WTC11 (cell line): ENCODE measurements around the gene NXPE3. TPM values are rescaled to one million over a fixed set of nuclear protein-coding genes. Genes with fewer than 3 reads are reported as not detected.
A peak's percentile ranks its signal among the peaks of the same experiment; 100 is the strongest.

Experiments used
- ATAC-seq: fragments of 200-7000 bp; cut with Tn5 transposase; 2 replicates; pipeline ENCODE4 v1.10.0; 2021; ENCODE audit warnings: mild to moderate bottlenecking, moderate library complexity
- CTCF ChIA-PET: fragments of 300-600 bp; sonication (Branson Sonifier 250); formaldehyde crosslinking; loops from one replicate; lab custom pipeline; 2021; ENCODE audit warnings: antibody characterized with exemption; lab: Charles Lee
- POLR2A ChIA-PET: fragments of 350-600 bp; sonication (Branson Sonifier 250); formaldehyde crosslinking; loops from one replicate; lab custom pipeline; 2021; ENCODE audit warnings: antibody characterized with exemption; lab: Charles Lee
- DNase-seq: peaks from one replicate; pipeline ENCODE4 v3.0.0; 2021; ENCODE audit warnings: low spot score
- H3K27ac Mint-ChIP-seq: 2 replicates; pipeline ENCODE4 v1.8.0; 2021; ENCODE audit warnings: mixed read lengths
- H3K27me3 Mint-ChIP-seq: 2 replicates; pipeline ENCODE4 v1.8.0; 2021; ENCODE audit warnings: low read depth, mild to moderate bottlenecking, moderate library complexity, mixed read lengths
- H3K36me3 Mint-ChIP-seq: 2 replicates; pipeline ENCODE4 v1.8.0; 2021; ENCODE audit warnings: mixed read lengths
- H3K4me1 Mint-ChIP-seq: 2 replicates; pipeline ENCODE4 v1.8.0; 2022; ENCODE audit warnings: mixed read lengths
- H3K4me3 Mint-ChIP-seq: 2 replicates; pipeline ENCODE4 v1.8.0; 2021; ENCODE audit warnings: mild to moderate bottlenecking, moderate library complexity, mixed read lengths
- H3K9me3 Mint-ChIP-seq: 2 replicates; pipeline ENCODE4 v1.8.0; 2021; ENCODE audit warnings: mixed read lengths
- ATF1 ChIP-seq: sonication (generic); formaldehyde crosslinking; IDR thresholded peaks from 2 replicates; pipeline ENCODE4 v1.8.1; 2023; ENCODE audit warnings: mild to moderate bottlenecking, moderate library complexity, missing genetic modification reagents
- CDX4 ChIP-seq: fragments of 250-450 bp; sonication (Bioruptor Pico); IDR thresholded peaks from 2 replicates; pipeline ENCODE4 v1.9.0; 2021; ENCODE audit warnings: moderate library complexity, mild to moderate bottlenecking, inconsistent platforms, borderline replicate concordance
- CREB1 ChIP-seq: sonication (generic); formaldehyde crosslinking; IDR thresholded peaks from 2 replicates; pipeline ENCODE4 v1.8.0; 2023; ENCODE audit warnings: mild to moderate bottlenecking, missing genetic modification reagents
- CTCF ChIP-seq: fragments of 200-600 bp; IDR thresholded peaks from 2 replicates; pipeline ENCODE4 v1.8.0; 2022; ENCODE audit warnings: antibody characterized with exemption
- ESRRA ChIP-seq: sonication (generic); formaldehyde crosslinking; IDR thresholded peaks from 2 replicates; pipeline ENCODE4 v1.8.1; 2022; ENCODE audit warnings: mild to moderate bottlenecking, missing genetic modification reagents, borderline replicate concordance
- ETV6 ChIP-seq: sonication (generic); formaldehyde crosslinking; IDR thresholded peaks from 2 replicates; pipeline ENCODE4 v1.8.1; 2022; ENCODE audit warnings: mild to moderate bottlenecking, missing genetic modification reagents
- FOXJ3 ChIP-seq: sonication (generic); formaldehyde crosslinking; IDR thresholded peaks from 2 replicates; pipeline ENCODE4 v1.9.0; 2021; ENCODE audit warnings: missing genetic modification reagents, mild to moderate bottlenecking, borderline replicate concordance
- FOXK1 ChIP-seq: sonication (generic); formaldehyde crosslinking; IDR thresholded peaks from 2 replicates; pipeline ENCODE4 v1.8.0; 2022; ENCODE audit warnings: mild to moderate bottlenecking, moderate library complexity, missing genetic modification reagents
- MYBL2 ChIP-seq: sonication (generic); formaldehyde crosslinking; IDR thresholded peaks from 2 replicates; pipeline ENCODE4 v1.8.1; 2023; ENCODE audit warnings: mild to moderate bottlenecking, moderate library complexity, missing genetic modification reagents
- NFATC4 ChIP-seq: fragments of 250-450 bp; sonication (Bioruptor Pico); IDR thresholded peaks from 2 replicates; pipeline ENCODE4 v1.9.0; 2021; ENCODE audit warnings: mild to moderate bottlenecking
- NFYB ChIP-seq: sonication (generic); formaldehyde crosslinking; conservative IDR thresholded peaks from 2 replicates; pipeline ENCODE4 v1.8.0; 2022; ENCODE audit warnings: low read depth, missing genetic modification reagents
- NR3C1 ChIP-seq: sonication (generic); formaldehyde crosslinking; conservative IDR thresholded peaks from 2 replicates; pipeline ENCODE4 v1.8.1; 2023; ENCODE audit warnings: low read depth, mild to moderate bottlenecking, missing genetic modification reagents
- PRRX2 ChIP-seq: fragments of 250-450 bp; sonication (Bioruptor Pico); IDR thresholded peaks from 2 replicates; pipeline ENCODE4 v1.8.0; 2021; ENCODE audit warnings: mild to moderate bottlenecking
- RORB ChIP-seq: fragments of 250-450 bp; sonication (Bioruptor Pico); IDR thresholded peaks from 2 replicates; pipeline ENCODE4 v1.9.0; 2021; ENCODE audit warnings: mild to moderate bottlenecking
- SMAD4 ChIP-seq: sonication (generic); formaldehyde crosslinking; IDR thresholded peaks from 2 replicates; pipeline ENCODE4 v1.8.0; 2022; ENCODE audit warnings: mild to moderate bottlenecking, missing genetic modification reagents
- ZBTB21 ChIP-seq: sonication (generic); formaldehyde crosslinking; IDR thresholded peaks from 2 replicates; pipeline ENCODE4 v1.8.1; 2023; ENCODE audit warnings: mild to moderate bottlenecking, missing genetic modification reagents, borderline replicate concordance
- ZBTB43 ChIP-seq: sonication (generic); formaldehyde crosslinking; IDR thresholded peaks from 2 replicates; pipeline ENCODE4 v1.8.1; 2023; ENCODE audit warnings: mild to moderate bottlenecking, missing genetic modification reagents
- ZNF219 ChIP-seq: sonication (generic); formaldehyde crosslinking; IDR thresholded peaks from 2 replicates; pipeline ENCODE4 v1.8.0; 2023; ENCODE audit warnings: missing genetic modification reagents, mild to moderate bottlenecking, borderline replicate concordance
- ZNF396 ChIP-seq: fragments of 250-450 bp; sonication (Bioruptor Pico); IDR thresholded peaks from 2 replicates; pipeline ENCODE4 v1.8.0; 2021; ENCODE audit warnings: mild to moderate bottlenecking, moderate library complexity, borderline replicate concordance
- total RNA-seq: library from RNA; stranded (reverse); gene quantifications from 3 replicates; pipeline ENCODE4 v1.2.3, GENCODE V29; 2021
- TF ChIP-seq, protein P1 (sequence below): sonication (generic); formaldehyde crosslinking; IDR thresholded peaks from 2 replicates; pipeline ENCODE4 v1.8.1; 2023; ENCODE audit warnings: mild to moderate bottlenecking, missing genetic modification reagents, moderate library complexity
- TF ChIP-seq, protein P2 (sequence below): fragments of 250-450 bp; sonication (Bioruptor Pico); IDR thresholded peaks from 2 replicates; pipeline ENCODE4 v2.1.2; 2022; ENCODE audit warnings: mild to moderate bottlenecking, moderate library complexity
- TF ChIP-seq, protein P3 (sequence below): sonication (generic); formaldehyde crosslinking; IDR thresholded peaks from 2 replicates; pipeline ENCODE4 v1.8.0; 2022; ENCODE audit warnings: mild to moderate bottlenecking, missing genetic modification reagents
- TF ChIP-seq, protein P4 (sequence below): sonication (generic); formaldehyde crosslinking; IDR thresholded peaks from 2 replicates; pipeline ENCODE4 v1.8.1; 2022; ENCODE audit warnings: missing genetic modification reagents, borderline replicate concordance

NXPE3 gene
- total RNA-seq, 1 experiment from 2014 or later: 13.9 TPM

DNA sequence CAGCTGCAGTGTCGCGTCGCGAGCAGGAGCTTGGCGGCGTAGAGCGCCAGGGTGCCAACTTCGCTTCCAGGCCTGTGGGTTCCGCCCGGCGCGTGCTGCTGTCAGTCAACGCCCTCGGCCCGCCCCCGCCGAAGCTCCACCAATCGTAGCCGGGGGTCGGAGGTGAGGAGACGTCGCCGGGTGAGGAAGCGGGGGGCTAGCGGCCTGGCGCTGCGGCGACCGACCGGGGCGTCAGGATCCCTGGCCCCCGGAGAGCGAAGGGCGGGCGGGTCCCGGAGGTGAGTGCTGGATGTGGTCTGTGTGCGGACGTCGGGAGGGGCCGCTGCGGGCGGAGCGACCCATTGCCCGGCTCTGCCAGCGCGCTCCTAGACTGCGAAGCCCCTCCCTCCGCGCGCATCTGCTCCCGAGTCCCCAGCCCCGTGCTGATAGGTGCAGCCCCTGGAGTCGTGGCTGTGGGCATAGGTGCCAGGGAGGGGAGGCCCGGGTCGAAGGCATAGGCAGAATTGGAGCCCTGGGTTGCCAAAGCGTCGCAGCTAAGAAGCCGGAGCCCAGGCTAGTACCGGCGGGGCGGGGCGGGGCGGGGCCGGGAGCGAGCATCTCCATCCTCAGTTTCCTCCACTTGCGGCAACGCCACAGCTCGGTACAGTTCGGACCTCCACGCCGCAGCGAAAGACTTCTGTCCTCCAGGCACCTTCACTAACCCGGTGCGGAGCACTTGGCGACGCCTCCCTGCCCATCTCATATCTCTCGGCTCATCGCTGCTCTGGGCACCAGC lies at the start of gene NXPE3 (continued):
- TF ChIP-seq SMAD4 (CRISPR knock-in tag) (0 out of 2 replicates have a peak, but pooled peaks have one; percentile 42), ZBTB21 (CRISPR knock-in tag) (0 out of 2 replicates have a peak, but pooled peaks have one; percentile 60), ATF1 (CRISPR knock-in tag) (no peak)
- TF ChIP-seq, protein P1, sequence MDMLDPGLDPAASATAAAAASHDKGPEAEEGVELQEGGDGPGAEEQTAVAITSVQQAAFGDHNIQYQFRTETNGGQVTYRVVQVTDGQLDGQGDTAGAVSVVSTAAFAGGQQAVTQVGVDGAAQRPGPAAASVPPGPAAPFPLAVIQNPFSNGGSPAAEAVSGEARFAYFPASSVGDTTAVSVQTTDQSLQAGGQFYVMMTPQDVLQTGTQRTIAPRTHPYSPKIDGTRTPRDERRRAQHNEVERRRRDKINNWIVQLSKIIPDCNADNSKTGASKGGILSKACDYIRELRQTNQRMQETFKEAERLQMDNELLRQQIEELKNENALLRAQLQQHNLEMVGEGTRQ (CRISPR knock-in tag): peak; percentile 41; the same call in 1 of the 2 replicates

DNA sequence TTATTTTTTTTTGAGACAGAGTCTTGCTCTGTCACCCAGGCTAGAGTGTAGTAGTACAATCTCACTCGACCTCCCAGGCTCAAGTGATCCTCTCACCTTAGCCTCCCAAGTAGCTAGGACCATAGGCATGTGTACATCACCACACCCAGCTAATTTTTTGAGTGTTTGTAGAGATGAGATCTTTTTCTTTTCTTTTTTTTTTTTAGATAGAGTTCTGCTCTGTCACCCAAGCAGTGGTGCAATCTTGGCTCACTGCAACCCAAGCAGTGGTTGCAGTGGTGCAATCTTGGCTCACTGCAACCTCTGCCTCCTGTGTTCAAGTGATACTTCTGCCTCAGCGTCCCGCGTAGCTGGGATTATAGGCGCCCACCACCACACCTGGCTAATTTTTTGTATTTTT lies 49.4 kb upstream of the NXPE3 start:
- ChIA-PET CTCF (no interaction called here), POLR2A (no interaction called here)
- peaks cover 1% of the 10 kb centered on the region; the same call in 1 of the 2 replicates for H3K9me3 Mint-ChIP-seq
- H3K27me3 Mint-ChIP-seq: no peaks in the 10 kb centered on the region
- TF ChIP-seq NFYB (CRISPR knock-in tag) (no peak), ZBTB21 (CRISPR knock-in tag) (no peak), ZNF396 (CRISPR knock-in tag) (no peak), ZNF219 (CRISPR knock-in tag) (no peak), NR3C1 (CRISPR knock-in tag) (no peak), FOXK1 (no peak), ZBTB43 (CRISPR knock-in tag) (no peak), CDX4 (CRISPR knock-in tag) (no peak), NFATC4 (no peak), SMAD4 (CRISPR knock-in tag) (no peak)
- TF ChIP-seq, protein P2, sequence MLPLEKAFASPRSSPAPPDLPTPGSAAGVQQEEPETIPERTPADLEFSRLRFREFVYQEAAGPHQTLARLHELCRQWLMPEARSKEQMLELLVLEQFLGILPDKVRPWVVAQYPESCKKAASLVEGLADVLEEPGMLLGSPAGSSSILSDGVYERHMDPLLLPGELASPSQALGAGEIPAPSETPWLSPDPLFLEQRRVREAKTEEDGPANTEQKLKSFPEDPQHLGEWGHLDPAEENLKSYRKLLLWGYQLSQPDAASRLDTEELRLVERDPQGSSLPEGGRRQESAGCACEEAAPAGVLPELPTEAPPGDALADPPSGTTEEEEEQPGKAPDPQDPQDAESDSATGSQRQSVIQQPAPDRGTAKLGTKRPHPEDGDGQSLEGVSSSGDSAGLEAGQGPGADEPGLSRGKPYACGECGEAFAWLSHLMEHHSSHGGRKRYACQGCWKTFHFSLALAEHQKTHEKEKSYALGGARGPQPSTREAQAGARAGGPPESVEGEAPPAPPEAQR: no peak
- TF ChIP-seq, protein P3, sequence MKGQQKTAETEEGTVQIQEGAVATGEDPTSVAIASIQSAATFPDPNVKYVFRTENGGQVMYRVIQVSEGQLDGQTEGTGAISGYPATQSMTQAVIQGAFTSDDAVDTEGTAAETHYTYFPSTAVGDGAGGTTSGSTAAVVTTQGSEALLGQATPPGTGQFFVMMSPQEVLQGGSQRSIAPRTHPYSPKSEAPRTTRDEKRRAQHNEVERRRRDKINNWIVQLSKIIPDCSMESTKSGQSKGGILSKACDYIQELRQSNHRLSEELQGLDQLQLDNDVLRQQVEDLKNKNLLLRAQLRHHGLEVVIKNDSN: no peak
- TF ChIP-seq, all 79 proteins: peak for 0
- ATAC-seq (no peak), DNase-seq (no peak)
- peaks cover 46% of the 10 kb centered on the region for H3K36me3 Mint-ChIP-seq
- peaks cover 5% of the 10 kb centered on the region for H3K4me1 Mint-ChIP-seq
- H3K4me3 Mint-ChIP-seq: no peak overlapping the region
- H3K27ac Mint-ChIP-seq: no peak overlapping the region

- H3K27me3 Mint-ChIP-seq: no peaks in the 10 kb centered on the region
- peaks cover 6% of the 10 kb centered on the region; the same call in 1 of the 2 replicates for H3K9me3 Mint-ChIP-seq
- no peak for ATAC-seq
- CTCF ChIA-PET: interaction anchor here (0.7 kb wide), 1 partner anchor 12 kb away, joined by 3 read pairs; no protein-coding TSS in a partner anchor
- no peak overlapping the region for H3K4me3 Mint-ChIP-seq
- H3K27ac Mint-ChIP-seq: no peak overlapping the region
- DNase-seq: no peak
- POLR2A ChIA-PET: no interaction called here
- H3K36me3 Mint-ChIP-seq: peaks cover 58% of the 10 kb centered on the region
- peaks cover 2% of the 10 kb centered on the region for H3K4me1 Mint-ChIP-seq
- TF ChIP-seq ZBTB43 (CRISPR knock-in tag): no peak
- no peak for TF ChIP-seq CREB1 (CRISPR knock-in tag)
- TF ChIP-seq RORB (CRISPR knock-in tag): no peak
- TF ChIP-seq PRRX2 (CRISPR knock-in tag): no peak
- TF ChIP-seq CTCF: no peak
- TF ChIP-seq ESRRA (CRISPR knock-in tag): no peak
- no peak for TF ChIP-seq FOXJ3 (CRISPR knock-in tag)
- no peak for TF ChIP-seq MYBL2 (CRISPR knock-in tag)
- TF ChIP-seq ETV6 (CRISPR knock-in tag): no peak
- TF ChIP-seq, protein P4, sequence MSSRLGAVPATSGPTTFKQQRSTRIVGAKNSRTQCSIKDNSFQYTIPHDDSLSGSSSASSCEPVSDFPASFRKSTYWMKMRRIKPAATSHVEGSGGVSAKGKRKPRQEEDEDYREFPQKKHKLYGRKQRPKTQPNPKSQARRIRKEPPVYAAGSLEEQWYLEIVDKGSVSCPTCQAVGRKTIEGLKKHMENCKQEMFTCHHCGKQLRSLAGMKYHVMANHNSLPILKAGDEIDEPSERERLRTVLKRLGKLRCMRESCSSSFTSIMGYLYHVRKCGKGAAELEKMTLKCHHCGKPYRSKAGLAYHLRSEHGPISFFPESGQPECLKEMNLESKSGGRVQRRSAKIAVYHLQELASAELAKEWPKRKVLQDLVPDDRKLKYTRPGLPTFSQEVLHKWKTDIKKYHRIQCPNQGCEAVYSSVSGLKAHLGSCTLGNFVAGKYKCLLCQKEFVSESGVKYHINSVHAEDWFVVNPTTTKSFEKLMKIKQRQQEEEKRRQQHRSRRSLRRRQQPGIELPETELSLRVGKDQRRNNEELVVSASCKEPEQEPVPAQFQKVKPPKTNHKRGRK (CRISPR knock-in tag): no peak
These were observed 48.2 kb upstream of the NXPE3 start for GRCh38 chr3:101730839-101731238.
